H1 (cell line): Measurements from ENCODE around the gene METTL8.

Source experiments
- CREB1 ChIP-seq: IDR thresholded peaks from 2 replicates; pipeline ENCODE4 v1.6.1; 2012; ENCODE audit warnings: inconsistent platforms
- EGR1 ChIP-seq: IDR thresholded peaks from 2 replicates; pipeline ENCODE4 v1.6.1; 2011; ENCODE audit warnings: low read depth, low read length, borderline replicate concordance
- EP300 ChIP-seq, 2 experiments: IDR thresholded peaks; 1 replicate in 1 of 2; 2 replicates in 1 of 2; pipeline ENCODE4 v1.6.1; 2011 to 2012; ENCODE audit warnings: low read depth in 2 of 2, low read length in 2 of 2, mild to moderate bottlenecking in 2 of 2, borderline replicate concordance in 1 of 2, inconsistent platforms in 1 of 2, moderate library complexity in 1 of 2
- EZH2 ChIP-seq: fragments of 200-600 bp; sonication (generic); IDR thresholded peaks from 2 replicates; pipeline ENCODE4 v1.7.1; 2012; ENCODE audit warnings: low read depth, mild to moderate bottlenecking, moderate library complexity, low read length, inconsistent platforms; ENCODE audit not compliant: severe bottlenecking
- JUN ChIP-seq: IDR thresholded peaks from 2 replicates; pipeline ENCODE4 v1.6.1; 2011; ENCODE audit warnings: low read depth, mild to moderate bottlenecking, improper control_type of control experiment, low read length
- POLR2A ChIP-seq, 2 experiments: IDR thresholded peaks; 1 replicate in 1 of 2; 2 replicates in 1 of 2; pipeline ENCODE4 v1.6.1; 2011; ENCODE audit warnings: low read depth in 2 of 2, low read length in 2 of 2, mild to moderate bottlenecking in 2 of 2; ENCODE audit errors: control extremely low read depth in 1 of 2
- POLR2AphosphoS5 ChIP-seq: IDR thresholded peaks from 2 replicates; pipeline ENCODE4 v1.6.1; 2011; ENCODE audit warnings: low read depth, low read length
- RAD21 ChIP-seq, 2 experiments: IDR thresholded peaks in 1 of 2; conservative IDR thresholded peaks in 1 of 2; 2 replicates each; pipeline ENCODE4 v1.6.1; 2011; ENCODE audit warnings: low read depth in 2 of 2, low read length in 2 of 2, improper control_type of control experiment in 1 of 2, inconsistent platforms in 1 of 2, mild to moderate bottlenecking in 1 of 2, moderate library complexity in 1 of 2
- SRF ChIP-seq: IDR thresholded peaks from 2 replicates; pipeline ENCODE4 v1.6.1; 2011; ENCODE audit warnings: mild to moderate bottlenecking, low read depth, low read length, moderate library complexity
- ZNF274 ChIP-seq: IDR thresholded peaks from 2 replicates; pipeline ENCODE4 v1.7.0; 2012; ENCODE audit warnings: low read length, borderline replicate concordance; ENCODE audit errors: extremely low read depth
- TF ChIP-seq, protein P1 (sequence below), 3 experiments: IDR thresholded peaks; 1 replicate in 2 of 3; 2 replicates in 1 of 3; pipeline versions ENCODE4 v1.5.1 to v1.6.1; 2011; ENCODE audit warnings: low read length in 3 of 3, mild to moderate bottlenecking in 3 of 3, inconsistent platforms in 2 of 3, low read depth in 1 of 3, moderate library complexity in 1 of 3; ENCODE audit not compliant: insufficient read depth in 1 of 3; ENCODE audit errors: control extremely low read depth in 1 of 3
- TF ChIP-seq, protein P2 (sequence below): IDR thresholded peaks from 2 replicates; pipeline ENCODE4 v1.6.1; 2011; ENCODE audit warnings: low read depth, mild to moderate bottlenecking, low read length; ENCODE audit not compliant: insufficient read depth

DNA sequence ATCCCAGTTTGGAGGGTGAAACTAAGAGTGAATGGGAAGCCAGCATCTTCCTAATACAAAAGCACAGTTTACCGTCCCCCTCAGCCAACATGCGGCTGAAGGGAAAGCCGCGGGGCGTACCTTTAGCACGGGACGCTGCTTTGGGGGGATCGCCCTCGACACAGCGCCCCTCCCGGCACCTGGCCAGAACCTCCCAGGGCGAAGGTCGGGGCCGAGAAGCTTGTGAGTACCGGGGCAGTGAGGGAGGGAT is at the start of gene METTL8:
- TF ChIP-seq POLR2AphosphoS5 (no peak; the same call in 1 of the 2 replicates), EGR1 (no peak), CREB1 (no peak), JUN (no peak), POLR2A (IDR thresholded peaks at IDR 0.05; ENCODE audit: control extremely low read depth in 1 of 2, low read depth in 2 of 2, low read length in 2 of 2) (peak in 1 of 2 experiments; percentile 64; a peak in 1 of 3 replicates), SRF (no peak), EZH2 (no peak), ZNF274 (no peak), RAD21 (IDR thresholded peaks at IDR 0.05 in 1 of 2, conservative IDR thresholded peaks at IDR 0.05 in 1 of 2; ENCODE audit: low read depth in 2 of 2, low read length in 2 of 2) (peak; percentile 43 to 54), EP300 (IDR thresholded peaks at IDR 0.05; ENCODE audit: borderline replicate concordance in 1 of 2, low read depth in 2 of 2, low read length in 2 of 2) (no peak)
- TF ChIP-seq, protein P1, sequence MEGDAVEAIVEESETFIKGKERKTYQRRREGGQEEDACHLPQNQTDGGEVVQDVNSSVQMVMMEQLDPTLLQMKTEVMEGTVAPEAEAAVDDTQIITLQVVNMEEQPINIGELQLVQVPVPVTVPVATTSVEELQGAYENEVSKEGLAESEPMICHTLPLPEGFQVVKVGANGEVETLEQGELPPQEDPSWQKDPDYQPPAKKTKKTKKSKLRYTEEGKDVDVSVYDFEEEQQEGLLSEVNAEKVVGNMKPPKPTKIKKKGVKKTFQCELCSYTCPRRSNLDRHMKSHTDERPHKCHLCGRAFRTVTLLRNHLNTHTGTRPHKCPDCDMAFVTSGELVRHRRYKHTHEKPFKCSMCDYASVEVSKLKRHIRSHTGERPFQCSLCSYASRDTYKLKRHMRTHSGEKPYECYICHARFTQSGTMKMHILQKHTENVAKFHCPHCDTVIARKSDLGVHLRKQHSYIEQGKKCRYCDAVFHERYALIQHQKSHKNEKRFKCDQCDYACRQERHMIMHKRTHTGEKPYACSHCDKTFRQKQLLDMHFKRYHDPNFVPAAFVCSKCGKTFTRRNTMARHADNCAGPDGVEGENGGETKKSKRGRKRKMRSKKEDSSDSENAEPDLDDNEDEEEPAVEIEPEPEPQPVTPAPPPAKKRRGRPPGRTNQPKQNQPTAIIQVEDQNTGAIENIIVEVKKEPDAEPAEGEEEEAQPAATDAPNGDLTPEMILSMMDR (IDR thresholded peaks at IDR 0.05; ENCODE audit: control extremely low read depth in 1 of 3, insufficient read depth in 1 of 3, low read depth in 1 of 3, low read length in 3 of 3): peak; percentile 60 to 81 (median 65)
- TF ChIP-seq, protein P2, sequence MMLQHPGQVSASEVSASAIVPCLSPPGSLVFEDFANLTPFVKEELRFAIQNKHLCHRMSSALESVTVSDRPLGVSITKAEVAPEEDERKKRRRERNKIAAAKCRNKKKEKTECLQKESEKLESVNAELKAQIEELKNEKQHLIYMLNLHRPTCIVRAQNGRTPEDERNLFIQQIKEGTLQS: no peak
